PC-3 (cell line): ENCODE data around the gene FOXP3.

Source experiments
- CTCF ChIP-seq: fragments of 300-600 bp; sonication (generic); conservative IDR thresholded peaks from 2 replicates; pipeline ENCODE4 v1.5.1; 2017; ENCODE audit warnings: antibody characterized with exemption, low read depth, mild to moderate bottlenecking, low read length
- EZH2 ChIP-seq: fragments of 300-600 bp; sonication (generic); IDR thresholded peaks from one replicate; pipeline ENCODE4 v1.6.1; 2017; ENCODE audit warnings: antibody characterized with exemption, mild to moderate bottlenecking, low read length; ENCODE audit not compliant: unreplicated experiment
- EZH2phosphoT487 ChIP-seq: fragments of 300-600 bp; sonication (generic); IDR thresholded peaks from 2 replicates; pipeline ENCODE4 v1.6.1; 2018; ENCODE audit warnings: mild to moderate bottlenecking, antibody characterized with exemption, low read length, borderline replicate concordance

- TF ChIP-seq CTCF: no peak
- no peak for TF ChIP-seq EZH2phosphoT487
- no peak for TF ChIP-seq EZH2
Observed at GRCh38 chrX:49204709-49205108, 59.8 kb downstream of the FOXP3 start.
